GM15510 (cell line): ENCODE data around the gene KCNQ1.

Experiments used
- POLR2A ChIP-seq: IDR thresholded peaks from 3 replicates; pipeline ENCODE4 v1.6.1; 2011; ENCODE audit warnings: borderline replicate concordance; ENCODE audit not compliant: insufficient read length; ENCODE audit errors: extremely low read depth

The KCNQ1 gene

DNA sequence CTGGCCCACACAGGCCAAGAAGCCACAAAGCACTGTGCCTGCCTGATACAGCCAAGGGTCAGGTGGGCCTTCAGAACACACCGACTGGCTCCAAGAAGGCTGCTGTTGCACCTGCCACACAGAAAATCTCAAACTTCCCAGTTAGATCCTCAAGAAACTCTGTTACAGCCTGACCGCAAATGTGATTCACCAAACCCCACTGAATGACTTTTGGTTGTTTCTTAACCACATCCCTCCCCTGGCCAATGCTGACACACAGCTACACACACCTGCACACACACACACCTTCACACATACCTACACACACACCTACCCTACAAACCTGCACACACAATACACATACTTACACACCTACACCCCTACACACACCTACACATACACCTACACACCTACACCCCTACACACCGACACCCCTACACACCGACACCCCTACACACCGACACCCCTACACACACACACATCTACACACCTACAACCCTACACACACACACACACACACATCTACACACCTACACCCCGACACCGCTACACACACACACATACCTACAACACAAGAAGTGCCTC, 409.3 kb downstream of the KCNQ1 start:
- no peak for TF ChIP-seq POLR2A

DNA sequence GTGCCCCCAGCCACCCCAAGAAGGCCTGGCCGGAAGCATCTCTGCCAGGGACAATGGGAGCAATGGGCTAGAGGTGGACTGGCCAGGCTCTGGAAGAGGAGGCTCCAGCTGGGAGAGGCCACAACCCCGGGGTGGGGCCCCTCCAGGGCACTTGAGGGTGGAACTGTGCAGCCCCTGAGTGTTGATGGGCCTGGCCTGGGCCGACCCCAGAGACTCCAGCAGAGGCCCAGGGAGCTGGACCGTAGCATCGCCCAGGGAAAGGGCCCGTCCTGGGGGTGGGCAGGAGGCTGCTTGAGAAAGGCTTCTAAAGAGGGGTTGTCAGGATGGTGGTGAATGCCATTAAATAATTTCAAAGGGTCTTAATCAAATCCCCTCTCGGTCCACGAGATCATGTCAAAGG, 410.4 kb downstream of the KCNQ1 start:
- TF ChIP-seq POLR2A = no peak

DNA sequence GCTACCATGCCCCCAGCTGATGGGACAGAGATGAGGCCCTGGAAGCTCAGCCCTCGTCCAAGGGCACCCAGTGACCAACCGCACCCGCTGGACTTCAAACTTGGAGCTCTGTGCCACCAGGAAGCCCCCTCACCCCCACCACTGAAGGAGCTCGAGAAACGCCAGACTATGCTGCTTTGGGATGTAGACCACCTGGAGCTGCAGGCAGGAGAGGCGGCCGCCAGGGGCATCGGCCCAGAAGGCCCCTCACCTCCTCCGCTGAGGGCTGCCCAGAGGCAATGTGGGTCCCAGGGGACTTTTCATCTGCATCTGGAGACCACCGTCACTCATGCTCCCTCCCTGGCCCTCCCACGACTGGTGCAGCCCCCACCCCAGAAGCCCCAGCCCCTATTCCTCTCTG, 412.5 kb downstream of the KCNQ1 start:
- TF ChIP-seq POLR2A = no peak

DNA sequence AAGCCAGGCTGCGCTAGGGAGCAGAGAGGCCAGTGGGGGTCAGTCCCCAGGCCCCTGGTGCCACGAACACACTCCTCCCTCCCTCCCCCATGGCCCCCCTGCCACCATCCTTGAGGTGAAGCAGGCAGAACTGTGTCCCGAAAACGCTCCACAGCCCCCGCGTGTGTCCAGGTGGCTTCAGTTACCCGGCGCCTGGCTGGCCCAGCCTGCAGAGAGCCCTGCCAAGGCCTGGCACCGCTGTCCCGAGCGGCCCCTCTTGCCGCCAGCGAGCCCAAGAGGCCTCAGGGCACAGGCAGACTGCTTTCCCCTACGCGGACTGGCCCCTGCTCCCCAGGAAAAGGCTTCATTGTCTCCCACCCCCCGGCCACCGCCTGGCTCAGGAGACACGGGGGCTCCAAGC, 413.1 kb downstream of the KCNQ1 start:
- no peak for TF ChIP-seq POLR2A

- no peak for TF ChIP-seq POLR2A
Observed at GRCh38 chr11:2858995-2859698, 414.3 kb downstream of the KCNQ1 start.

DNA sequence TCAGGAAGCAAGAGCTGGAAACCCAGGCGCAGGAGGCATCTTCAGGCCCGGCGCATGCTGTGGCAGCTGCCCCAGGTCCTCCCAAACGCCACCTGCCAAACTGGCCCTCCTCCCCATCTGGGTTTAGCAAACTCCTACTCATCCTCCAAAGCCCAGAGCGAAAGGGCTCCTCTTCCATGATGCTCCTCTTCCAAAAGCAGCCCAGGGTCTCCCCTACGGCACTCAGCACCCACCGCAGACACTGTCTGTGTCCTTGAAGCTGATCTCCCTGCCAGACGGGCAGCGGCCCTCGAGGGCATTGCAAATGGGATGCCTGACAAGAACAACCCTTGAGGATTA, 414.9 kb downstream of the KCNQ1 start:
- TF ChIP-seq POLR2A = no peak

GRCh38 chr11:2860636-2861035, 415.8 kb downstream of the KCNQ1 start:
- no peak for TF ChIP-seq POLR2A

DNA sequence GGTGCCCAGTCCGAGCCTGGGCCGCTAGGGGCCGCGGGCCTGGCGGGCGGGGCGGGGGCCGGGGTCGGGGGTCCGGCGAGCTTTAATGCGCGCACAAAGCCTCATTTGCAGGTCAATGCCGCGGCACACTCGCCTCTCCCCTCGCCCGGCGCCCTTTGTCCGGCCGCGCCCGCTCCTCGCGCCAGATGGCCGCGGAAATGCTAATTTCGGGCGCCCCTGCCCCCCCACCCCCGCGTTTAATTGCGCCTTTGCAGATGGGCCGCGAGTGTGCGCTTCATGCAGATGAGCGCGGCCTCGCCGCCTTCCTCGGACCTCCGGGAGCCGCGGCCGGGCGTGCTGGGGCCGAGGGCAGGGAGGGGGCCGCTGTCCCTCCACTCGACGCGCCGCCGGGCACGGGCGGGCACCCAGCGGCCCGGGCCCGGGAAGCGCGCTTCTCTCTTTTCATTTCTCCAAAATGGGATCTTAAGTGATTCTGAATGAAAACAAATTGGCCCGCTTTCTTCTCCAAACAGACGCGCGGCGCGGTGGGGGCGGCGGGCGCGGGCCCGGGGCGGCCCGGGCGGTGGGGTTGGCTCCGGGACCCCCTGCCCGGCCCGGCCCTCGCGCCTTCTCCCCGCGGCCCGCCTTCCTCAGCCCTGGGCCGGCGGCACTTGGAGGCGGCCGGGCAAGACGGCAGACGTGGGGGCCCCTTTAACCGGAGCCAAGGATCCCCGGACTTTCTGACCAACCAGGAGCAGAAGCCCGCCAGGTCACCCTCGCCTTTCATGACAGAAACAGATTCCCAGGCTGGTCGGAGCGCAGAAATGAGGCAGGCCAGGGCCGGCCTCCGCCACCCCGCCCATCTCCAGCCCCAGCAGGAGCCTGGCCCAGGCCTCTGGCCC, 417.8 kb downstream of the KCNQ1 start:
- no peak for TF ChIP-seq POLR2A

- no peak for TF ChIP-seq POLR2A
Observed at GRCh38 chr11:2863276-2863618, 418.4 kb downstream of the KCNQ1 start.

DNA sequence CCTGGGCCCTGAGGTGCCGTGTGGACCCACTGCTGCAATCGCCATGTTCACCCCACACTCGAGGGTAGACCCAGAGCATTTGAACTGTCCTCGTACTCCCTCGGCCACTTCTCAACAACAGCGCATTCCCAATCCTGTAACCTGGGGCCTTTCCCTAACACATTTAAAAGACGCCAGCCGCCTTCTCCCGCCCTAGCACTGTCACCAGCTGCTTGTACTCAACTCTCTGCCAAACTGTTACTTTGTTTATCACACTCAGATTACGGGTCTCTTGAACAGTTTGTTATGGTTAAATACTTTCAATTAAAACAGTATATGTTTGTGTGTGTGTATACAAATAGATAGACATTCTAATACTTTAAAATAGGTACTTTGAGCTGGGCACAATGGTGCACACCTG, 420.1 kb downstream of the KCNQ1 start:
- no peak for TF ChIP-seq POLR2A

- TF ChIP-seq POLR2A = no peak
Observed at GRCh38 chr11:2865922-2866577, 421.2 kb downstream of the KCNQ1 start.

- no peak for TF ChIP-seq POLR2A
Observed at GRCh38 chr11:2867142-2867541, 422.3 kb downstream of the KCNQ1 start.

- no peak for TF ChIP-seq POLR2A
Observed at GRCh38 chr11:2867722-2868505, 423.1 kb downstream of the KCNQ1 start.

DNA sequence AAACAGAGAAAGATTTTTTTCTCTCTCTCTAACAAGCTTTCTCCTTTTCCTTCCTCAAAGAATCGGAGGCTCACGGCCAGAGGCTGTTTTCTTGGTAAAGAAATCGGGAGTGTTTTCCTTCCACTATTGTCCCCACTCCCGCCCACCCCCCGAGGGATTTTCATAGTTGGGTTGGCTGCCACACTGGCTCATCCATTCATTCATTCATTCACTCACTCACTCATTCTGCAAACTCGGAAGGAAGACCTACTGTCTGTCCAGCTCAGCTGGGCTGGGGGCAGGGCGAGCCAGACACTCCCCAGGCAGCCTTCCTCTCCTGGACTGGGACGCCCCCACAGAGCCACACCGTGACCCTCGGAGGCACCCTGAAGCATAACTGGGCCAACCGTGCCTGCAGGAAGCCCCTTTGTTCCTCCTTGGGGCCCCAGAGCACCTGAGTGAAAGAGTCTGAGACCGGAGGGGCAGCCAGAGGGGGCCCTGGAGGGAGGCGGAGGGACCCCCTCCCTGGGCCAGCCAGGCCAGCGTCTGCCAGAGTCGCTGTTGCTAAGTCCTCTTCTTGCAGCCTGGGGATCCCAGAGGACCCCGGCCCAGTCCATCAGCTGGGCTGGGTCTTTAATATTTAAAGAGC, 423.8 kb downstream of the KCNQ1 start:
- no peak for TF ChIP-seq POLR2A
